G401 (cell line): ENCODE data around the gene RHBDD2. TPM values are rescaled to one million over a fixed set of nuclear protein-coding genes. Genes with fewer than 3 reads are reported as not detected.
"Not testable (repeated sequence)": the region's sequence is repeated elsewhere in the genome, so short reads cannot be mapped to it uniquely, and the experiment has no call there.

Source experiments
- DNase-seq: peaks from one replicate; pipeline ENCODE4 v3.0.0-alpha.2; 2015; ENCODE audit warnings: low spot score
- in situ Hi-C: cut with HindIII; loops from 2 replicates; pipeline ENCODE4 v1.10.0; 2016; ENCODE audit warnings: low sequenced_read_pairs, mixed read lengths
- total RNA-seq: library from RNA; depleted of rRNA; stranded (reverse); fragments of >200 nt; shearing (Covaris generic); gene quantifications from 2 replicates; pipeline ENCODE4 v1.2.3, GENCODE V29; 2014

The RHBDD2 gene
- total RNA-seq, 1 experiment from 2014 or later: 27.0 TPM

DNA sequence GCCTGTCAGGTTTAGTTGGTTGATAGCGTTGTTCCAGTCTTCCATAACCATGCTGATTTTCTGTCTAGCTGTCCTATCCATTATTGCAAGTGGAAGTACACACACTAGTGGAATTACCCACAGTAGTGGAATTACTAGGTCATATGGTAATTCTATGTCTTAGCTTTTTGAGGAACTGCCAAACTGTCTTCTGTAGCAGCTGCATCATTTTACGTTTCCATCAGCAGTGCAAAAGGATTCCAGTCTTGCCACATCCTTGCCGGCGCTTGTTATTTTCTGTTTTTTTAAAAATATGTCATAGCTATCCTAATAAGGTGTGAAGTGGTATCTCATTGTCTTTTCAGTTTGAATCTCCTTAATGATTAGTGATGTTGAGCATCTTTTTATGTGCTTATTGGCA, 17.2 kb upstream of the RHBDD2 start:
- DNase-seq: no peak
- in situ Hi-C loops: no loop called here

DNA sequence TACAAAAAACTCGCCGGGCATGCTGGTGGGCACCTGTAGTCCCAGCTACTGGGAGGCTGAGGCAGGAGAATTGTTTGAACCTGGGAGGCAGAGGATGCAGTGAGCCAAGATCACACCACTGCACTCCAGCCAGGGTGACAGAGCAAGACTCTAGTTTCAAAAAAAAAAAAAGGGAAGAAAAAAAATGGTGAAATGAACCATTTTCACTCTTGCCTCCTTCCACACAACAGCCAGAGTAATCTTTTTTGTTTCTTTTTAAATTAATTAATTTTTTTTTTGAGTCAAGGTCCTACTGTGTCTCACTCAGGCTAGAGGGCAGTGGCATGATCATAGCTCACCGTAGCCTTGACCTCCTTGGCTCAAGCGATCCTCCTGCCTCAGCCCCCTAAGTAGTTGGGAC, 14.6 kb upstream of the RHBDD2 start:
- in situ Hi-C loops, DNase-seq: not testable (repeated sequence)

- no peak for DNase-seq
- in situ Hi-C loops: no loop called here
Measured at GRCh38 chr7:75866114-75866488, 12.7 kb upstream of the RHBDD2 start.

DNA sequence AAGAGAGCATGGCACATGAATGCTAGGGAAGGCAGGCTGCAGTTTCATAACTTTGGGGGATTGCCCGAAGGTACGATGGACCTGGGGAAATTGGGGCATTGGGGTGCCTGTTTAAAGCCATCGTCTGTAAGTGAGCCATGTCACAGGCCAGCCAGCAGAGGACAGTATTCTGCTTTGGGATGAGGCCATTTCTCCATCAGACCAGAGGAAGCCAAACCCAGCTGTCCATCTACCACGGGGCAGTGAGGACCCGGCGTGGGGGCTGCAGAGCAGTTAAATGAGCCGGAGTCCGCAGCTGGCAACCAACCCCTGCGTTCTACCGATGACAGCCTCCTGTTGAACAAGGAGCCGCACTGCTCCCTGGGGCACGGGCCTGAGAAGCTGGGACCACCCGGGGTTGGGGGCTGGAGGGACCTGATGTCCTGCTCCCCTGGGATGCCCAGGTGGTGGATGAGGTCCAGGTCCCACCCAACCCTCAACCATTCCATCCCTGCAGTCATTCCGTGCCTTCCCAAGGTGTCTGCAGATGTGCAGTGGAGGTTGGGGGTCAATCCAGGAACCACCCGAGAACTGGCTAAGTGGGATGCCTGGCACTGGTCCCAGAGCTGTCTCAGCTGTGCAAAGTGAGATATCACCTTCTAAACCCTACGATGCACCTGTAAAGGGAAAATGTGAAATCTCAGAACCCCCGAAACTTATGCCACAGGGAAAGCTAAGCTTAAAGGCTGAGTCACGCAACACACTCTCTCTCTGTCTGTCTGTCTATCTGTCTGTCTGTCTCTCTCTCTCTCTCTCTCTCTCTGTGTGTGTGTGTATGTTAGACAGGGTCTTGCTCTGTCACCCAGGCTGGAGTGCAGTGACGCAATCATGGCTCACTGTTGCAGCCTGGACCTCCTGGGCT, 12.1 kb upstream of the RHBDD2 start:
- DNase-seq: peak; percentile 80
- in situ Hi-C loops: no loop called here

DNA sequence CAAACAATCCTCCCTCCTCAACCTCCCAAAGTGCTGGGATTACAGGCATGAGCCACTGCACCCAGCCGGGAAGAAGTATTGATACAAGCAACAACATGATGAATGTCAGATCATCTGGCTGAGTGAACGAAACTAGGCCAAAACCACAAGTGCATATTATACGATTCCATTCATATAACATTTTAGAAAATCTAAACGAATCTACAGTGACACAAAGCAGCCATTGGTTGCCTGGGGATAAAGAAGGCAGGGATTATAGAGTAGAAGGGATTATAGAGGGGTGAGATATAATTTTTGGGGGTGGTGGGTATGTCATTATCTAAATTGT, 11.5 kb upstream of the RHBDD2 start:
- in situ Hi-C loops: no loop called here
- DNase-seq: no peak

- DNase-seq: no peak
- in situ Hi-C loops: no loop called here
Measured at GRCh38 chr7:75868153-75868552, 10.7 kb upstream of the RHBDD2 start.

DNA sequence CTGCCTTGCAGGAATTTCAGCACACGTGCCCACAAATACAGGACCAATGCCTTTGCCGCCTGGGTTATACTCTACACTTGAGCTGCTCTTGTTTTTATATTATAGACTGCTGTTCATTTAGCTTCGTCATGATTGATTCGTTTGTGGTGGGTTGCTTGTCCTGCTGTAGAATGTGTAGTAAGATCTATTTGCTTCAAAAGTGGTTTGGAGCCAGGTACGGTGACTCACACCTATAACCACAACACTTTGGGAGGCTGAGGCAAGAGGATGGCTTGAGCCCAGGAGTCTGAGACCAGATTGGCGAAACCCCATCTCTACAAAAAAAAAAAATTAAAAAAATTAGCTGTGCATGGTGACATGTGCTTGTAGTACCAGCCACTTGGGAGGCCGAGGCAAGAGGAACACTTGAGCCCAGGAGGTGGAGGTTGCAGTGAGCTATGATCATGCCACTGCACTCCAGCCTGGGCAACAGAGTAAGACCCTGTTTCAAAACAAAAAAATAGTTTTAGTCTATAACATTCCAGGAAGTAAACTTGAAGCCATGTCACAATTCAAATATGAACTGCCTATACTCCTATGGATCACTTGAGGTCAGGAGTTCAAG, 9.0 kb upstream of the RHBDD2 start:
- DNase-seq: no peak
- in situ Hi-C loops: no loop called here

DNA sequence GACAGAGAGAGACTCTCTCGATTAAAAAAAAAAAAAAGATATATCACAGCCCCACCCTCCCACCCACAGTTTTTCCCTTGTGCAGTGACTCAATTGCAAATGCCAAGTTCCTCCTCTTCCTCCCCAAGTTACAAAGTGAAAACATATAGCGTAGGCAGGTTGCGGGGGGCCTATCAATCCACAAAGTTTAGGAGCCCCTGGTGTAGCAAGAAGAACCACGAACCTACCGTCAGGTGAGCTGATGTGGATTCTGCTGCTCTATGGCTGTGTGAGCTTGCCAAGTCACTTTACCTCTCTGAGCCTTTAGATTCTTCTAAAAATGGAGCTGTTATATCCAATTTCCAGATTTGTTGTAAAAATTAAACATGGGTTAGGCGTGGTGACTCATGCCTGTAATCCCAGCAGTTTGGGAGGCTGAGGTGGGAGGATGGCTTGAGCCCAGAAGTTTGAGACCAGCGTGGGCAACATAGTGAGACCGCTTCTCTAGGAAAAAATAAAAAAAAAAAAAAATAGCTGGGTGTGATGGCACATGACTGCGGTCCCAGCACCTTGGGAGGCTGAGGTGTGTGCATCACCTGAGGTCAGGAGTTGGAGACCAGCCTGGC, 8.2 kb upstream of the RHBDD2 start:
- no peak for DNase-seq
- in situ Hi-C loops: no loop called here

DNA sequence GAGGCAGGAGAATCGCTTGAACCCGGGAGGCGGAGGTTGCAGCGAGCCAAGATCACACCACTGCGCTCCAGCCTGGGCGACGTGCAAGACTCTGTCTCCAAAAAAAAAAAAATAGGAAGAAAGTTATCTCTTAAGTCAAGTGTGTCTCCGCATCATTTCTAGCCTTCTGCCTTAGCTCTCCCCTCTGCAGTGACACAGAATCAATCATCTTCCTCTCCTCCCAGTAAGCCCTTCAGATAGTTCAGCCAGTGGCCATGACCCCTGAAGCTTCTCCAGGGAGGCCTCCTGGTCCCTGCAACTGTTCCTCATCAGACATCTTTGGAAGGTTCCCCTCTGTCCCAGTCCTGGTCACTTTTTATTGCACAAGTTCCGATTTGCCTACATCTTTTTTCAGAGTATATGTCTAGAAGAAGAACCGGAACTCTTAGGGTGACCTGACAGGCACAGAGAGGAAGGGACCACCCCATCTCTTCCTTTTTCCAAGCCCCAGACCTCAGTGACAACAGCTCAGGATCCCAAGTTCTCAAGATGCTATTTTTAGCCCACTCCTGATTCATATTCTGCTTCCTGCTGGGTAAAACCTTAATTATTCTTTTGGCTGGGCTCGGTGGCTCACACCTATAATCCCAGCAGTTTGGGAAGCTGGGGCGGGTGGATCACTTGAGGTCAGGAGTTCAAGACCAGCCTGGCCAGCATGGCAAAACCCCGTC, 6.6 kb upstream of the RHBDD2 start:
- in situ Hi-C loops: no loop called here
- DNase-seq: no peak

DNA sequence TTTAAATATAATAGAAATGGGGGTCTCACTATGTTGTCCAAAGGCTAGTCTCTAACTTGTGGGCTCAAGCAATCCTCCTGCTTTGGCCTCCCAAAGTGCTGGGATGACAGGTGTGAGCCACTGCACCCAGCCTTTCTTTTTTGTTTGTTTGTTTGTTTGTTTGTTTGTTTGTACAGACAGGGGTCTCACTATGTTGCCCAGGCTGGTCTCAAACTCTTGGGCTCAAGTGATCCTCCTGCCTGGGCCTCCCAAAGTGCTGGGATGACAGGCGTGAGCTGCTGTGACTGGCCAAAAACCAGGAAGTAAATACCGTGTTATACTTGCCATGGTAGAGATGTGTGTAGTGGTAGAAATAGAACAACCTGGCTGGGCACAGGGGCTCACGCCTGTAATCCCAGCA, 4.7 kb upstream of the RHBDD2 start:
- in situ Hi-C loops, DNase-seq: not testable (repeated sequence)

DNA sequence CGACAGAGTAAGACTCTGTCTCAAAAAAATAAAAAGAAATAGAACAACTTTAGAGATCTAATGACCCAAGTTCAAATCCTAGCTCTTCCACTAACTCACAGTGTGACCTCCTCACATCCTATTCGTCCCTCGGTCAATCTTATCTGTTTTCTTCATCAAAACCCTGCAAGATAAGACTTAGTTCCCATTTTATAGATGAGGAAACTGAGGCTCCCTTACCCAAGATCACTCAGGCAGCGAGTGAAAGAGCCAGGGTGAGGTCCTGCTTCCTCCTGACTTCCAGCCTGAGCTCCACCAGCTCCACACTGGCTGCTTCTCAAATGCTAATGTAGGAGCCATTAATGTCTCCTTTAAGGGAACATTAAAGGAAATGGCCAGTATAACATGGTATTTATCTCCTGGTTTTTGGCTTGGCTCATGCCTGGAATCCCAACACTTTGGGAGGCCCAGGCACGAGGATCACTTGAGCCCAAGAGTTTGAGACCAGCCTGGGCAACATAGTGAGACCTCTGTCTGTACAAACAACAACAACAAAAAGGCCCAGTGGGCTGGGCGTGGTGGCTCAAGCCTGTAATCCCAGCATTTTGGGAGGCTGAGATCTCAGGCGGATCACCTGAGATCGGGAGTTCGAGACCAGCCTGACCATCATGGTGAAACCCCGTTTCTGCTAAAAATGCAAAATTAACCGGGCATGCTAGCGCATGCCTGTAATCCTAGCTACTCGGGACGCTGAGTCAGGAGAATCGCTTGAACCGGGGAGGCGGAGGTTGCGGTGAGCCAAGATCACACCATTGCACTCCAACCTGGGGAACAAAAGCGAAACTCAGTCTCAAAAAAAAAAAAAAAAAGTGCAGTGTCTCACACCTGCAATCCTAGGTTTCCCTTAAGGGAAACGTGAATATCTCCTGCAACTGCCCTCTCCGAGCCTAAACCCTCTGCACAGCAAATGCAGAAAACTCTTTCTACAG, 3.4 kb upstream of the RHBDD2 start:
- DNase-seq: no peak
- in situ Hi-C loops: no loop called here

GRCh38 chr7:75876126-75876881, 2.5 kb upstream of the RHBDD2 start:
- no peak for DNase-seq
- in situ Hi-C loops: no loop called here

- no peak for DNase-seq
- in situ Hi-C loops: no loop called here
Measured at GRCh38 chr7:75878312-75878768, 494 bp upstream of the RHBDD2 start.

DNA sequence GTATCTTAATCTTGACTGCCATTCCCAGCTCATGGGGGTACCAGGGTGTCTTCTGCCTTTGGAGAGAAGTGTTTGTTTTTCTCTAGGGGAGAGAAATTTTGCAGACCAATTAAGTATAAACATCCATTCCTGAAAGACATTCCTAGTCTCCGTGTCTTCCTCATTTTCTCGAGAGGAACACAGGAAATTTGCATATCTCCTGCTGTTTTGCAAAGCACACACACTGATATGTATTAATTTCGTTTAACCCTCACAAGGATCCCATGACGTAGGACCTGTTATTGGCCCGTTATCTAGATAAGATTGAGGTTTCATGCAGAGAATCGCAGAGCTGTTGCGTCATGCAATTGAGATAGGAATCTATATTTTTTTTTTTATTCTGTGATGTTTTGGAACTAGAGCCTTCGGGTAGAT, 944 bp downstream of the RHBDD2 start:
- in situ Hi-C loops: no loop called here
- peak; percentile 27 for DNase-seq

DNA sequence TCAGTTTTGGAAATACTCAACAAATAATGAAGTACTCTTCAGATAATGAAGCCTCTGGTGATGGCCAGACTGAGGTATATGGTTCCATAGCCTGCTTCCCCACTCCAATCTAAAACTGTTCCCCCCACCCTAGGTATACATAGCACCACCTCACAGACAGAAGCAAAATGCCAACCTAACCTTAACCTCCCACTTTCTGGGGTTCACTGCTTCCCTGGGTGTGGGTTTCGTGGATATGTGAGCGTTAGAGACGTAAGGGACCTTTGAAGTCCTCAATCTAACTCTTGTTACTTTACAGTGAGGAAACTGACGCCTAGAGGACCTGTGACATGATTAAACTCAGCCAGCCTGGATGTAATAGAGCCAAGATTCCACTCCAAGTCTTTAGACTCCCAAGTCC, 1.4 kb downstream of the RHBDD2 start:
- in situ Hi-C loops: no loop called here
- no peak for DNase-seq

GRCh38 chr7:75881436-75882095, 2.7 kb downstream of the RHBDD2 start:
- in situ Hi-C loops: no loop called here
- no peak for DNase-seq

DNA sequence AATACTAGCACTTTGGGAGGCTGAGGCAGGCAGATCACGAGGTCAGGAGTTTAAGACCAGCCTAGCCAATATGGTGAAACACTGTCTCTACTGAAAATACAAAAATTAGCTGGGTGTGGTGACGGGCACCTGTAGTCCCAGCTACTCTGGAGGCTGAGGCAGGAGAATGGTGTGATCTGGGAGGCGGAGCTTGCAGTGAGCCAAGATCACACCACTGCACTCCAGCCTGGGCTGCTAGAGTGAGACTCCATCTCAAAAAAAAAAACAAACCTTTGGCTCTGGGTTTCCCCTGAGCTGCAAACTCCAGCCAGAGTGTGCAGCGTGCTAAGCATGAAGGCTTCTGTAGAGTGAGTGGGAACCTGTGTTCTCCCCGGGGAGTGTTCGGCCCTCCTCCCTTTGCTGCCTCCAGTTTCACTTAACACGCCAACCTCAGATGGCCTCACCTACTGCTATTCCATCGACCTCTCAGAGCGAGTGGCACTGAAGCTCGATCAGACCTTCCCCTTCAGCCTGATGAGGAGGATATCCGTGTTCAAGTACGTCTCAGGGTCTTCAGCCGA, 4.5 kb downstream of the RHBDD2 start:
- DNase-seq, in situ Hi-C loops: not testable (repeated sequence)
